ENCODE measurements around the gene HYDIN. TPM values are rescaled to one million over a fixed set of nuclear protein-coding genes. Genes with fewer than 3 reads are reported as not detected.

HYDIN gene
- total and polyA plus RNA-seq, 4 donors, result 14.6 to 29.6 (median 16.2) TPM

DNA sequence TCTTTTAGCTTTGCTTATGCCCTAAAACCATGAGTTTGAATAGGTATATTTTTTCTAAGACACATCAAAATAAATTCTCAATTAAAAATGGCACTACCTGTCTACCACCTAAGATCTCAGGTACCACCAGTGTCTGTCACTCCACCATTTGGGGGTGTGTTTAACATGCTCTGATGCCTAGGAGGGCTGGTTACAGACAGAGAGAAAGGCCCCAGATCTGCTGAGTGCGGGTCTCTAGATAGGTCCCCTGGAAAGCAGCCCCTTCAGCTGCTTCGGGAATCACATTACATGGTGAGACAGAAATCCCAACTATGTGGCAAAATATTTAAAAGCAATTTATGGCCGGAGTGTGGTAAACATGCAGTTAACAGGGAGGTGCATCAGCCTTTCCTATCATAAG lies 428.9 kb downstream of the HYDIN start:
- Histone ChIP-seq H3K36me3 (ENCODE audit: control insufficient read depth, insufficient read depth, low read length) (no peaks in the 10 kb centered on the region), H3K9me3 (ENCODE audit: control insufficient read depth, insufficient read depth, low read length) (no peaks in the 10 kb centered on the region), H3K4me3 (ENCODE audit: low read depth, low read length) (no peak overlapping the region), H3K27ac (ENCODE audit: low read depth, low read length) (no peak overlapping the region), H3K4me1 (ENCODE audit: control insufficient read depth, insufficient read depth, low read length) (peaks cover 6% of the 10 kb centered on the region), H3K27me3 (ENCODE audit: control insufficient read depth, insufficient read depth, low read length) (no peaks in the 10 kb centered on the region)
- WGBS (ENCODE audit: insufficient coverage), result 100% methylated on average over 3 of the region's 3 CpGs
- peak in 1 of 6 donors; percentile 2 for DNase-seq (ENCODE audit: low read depth in 4 of 6, low spot score in 6 of 6)

DNA sequence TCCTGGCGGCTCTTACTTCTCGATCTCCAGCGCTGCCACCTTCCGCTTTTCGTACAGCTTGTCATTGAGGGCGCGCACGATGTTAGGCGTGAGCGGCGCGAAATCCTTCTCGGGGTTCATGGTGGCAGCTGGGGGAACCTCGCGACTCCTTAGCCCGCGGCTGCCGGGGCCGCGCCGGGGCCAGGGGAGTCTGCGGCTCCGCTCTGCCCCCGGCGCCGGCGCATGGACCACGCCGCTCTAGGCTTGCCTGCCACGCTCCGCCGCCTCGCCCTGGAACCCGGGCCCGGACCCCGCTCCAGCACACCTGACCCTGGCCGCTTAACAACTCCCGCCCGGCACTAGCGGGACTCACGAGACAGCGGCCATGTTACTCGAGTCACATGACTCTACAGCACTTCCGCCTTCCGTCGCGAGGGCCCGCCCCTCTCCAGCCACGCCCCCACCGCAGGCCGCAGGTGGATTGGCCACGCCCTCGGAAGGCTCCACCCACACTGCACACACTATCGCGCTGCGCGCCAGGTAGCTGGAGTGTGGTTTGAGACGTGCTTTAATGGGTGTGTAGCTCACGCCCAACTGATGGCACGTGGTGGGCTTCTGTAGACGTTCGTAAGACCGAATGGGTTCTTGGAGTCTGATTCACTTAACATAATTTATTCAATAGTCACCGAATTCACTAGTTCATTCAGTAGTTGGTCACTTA lies 429.6 kb downstream of the HYDIN start, which contains the start of gene VAC14:
Gene VAC14 (minus strand): TSS at position 378 of the 700 bp plus-strand sequence. CDS start 258 bp downstream, at position 120.
- Histone ChIP-seq H3K27me3 (ENCODE audit: control insufficient read depth, insufficient read depth, low read length) (no peaks in the 10 kb centered on the region), H3K4me1 (ENCODE audit: control insufficient read depth, insufficient read depth, low read length) (peaks cover 6% of the 10 kb centered on the region), H3K27ac (ENCODE audit: low read depth, low read length) (no peak within 1 kb of the TSS), H3K9me3 (ENCODE audit: control insufficient read depth, insufficient read depth, low read length) (no peaks in the 10 kb centered on the region), H3K4me3 (ENCODE audit: low read depth, low read length) (peak within 1 kb of the TSS; percentile 82), H3K36me3 (ENCODE audit: control insufficient read depth, insufficient read depth, low read length) (no peaks in the 10 kb centered on the region)
- peak; percentile 74 to 98 (median 80) for DNase-seq (ENCODE audit: low read depth in 4 of 6, low spot score in 6 of 6)
- 0% methylated on average over 52 of the region's 64 CpGs for WGBS (ENCODE audit: insufficient coverage)

DNA sequence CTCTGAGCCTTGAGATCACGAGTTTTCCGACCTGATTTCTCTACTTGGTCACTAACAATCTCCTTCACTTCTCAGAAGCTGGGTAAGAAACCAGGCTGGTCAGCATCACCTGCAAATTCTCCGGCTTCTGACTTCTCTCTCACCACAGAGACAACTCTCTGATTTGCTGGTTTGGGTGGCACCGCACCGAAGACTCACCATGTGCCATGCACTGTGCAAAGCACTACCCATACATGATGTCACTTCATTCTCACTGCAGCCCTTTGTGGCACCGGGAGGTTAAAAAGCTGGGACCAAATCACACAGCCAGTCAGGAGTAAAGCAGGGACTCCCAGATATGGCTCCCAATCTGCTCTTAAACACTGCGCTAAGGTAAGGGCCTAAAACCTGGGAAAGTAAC lies 430.2 kb downstream of the HYDIN start:
- no peaks in the 10 kb centered on the region for H3K9me3 ChIP-seq (ENCODE audit: control insufficient read depth, insufficient read depth, low read length)
- H3K4me1 ChIP-seq (ENCODE audit: control insufficient read depth, insufficient read depth, low read length), result peaks cover 6% of the 10 kb centered on the region
- peak overlapping the region; percentile 82 for H3K4me3 ChIP-seq (ENCODE audit: low read depth, low read length)
- DNase-seq (ENCODE audit: low read depth in 4 of 6, low spot score in 6 of 6), result no peak
- 18% methylated on average over 7 of the region's 7 CpGs for WGBS (ENCODE audit: insufficient coverage)
- peaks cover 4% of the 10 kb centered on the region for H3K36me3 ChIP-seq (ENCODE audit: control insufficient read depth, insufficient read depth, low read length)
- H3K27ac ChIP-seq (ENCODE audit: low read depth, low read length), result no peak overlapping the region
- H3K27me3 ChIP-seq (ENCODE audit: control insufficient read depth, insufficient read depth, low read length), result no peaks in the 10 kb centered on the region

DNA sequence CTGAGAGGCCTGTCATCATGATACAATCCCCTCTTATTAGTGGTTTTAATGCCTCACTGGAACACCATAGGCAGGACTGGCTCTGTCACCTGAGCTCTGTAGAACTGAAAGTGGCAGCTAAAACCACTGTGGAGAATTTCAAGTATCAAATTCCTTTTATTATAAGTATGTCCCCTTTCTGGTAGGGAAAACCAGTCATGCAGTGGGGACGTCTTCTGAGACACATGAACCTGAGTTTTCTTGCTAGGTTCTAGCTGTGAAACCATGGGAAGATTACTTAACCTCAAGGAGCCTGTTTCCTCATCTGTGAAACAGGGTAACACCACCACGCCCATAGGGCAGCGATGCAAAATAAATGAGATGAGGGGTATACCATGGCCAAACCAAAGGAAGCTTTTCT lies 434.2 kb downstream of the HYDIN start:
- Histone ChIP-seq H3K27ac (ENCODE audit: low read depth, low read length) (no peak overlapping the region), H3K4me3 (ENCODE audit: low read depth, low read length) (no peak overlapping the region), H3K9me3 (ENCODE audit: control insufficient read depth, insufficient read depth, low read length) (no peaks in the 10 kb centered on the region), H3K27me3 (ENCODE audit: control insufficient read depth, insufficient read depth, low read length) (no peaks in the 10 kb centered on the region), H3K36me3 (ENCODE audit: control insufficient read depth, insufficient read depth, low read length) (peaks cover 4% of the 10 kb centered on the region), H3K4me1 (ENCODE audit: control insufficient read depth, insufficient read depth, low read length) (peaks cover 6% of the 10 kb centered on the region)
- DNase-seq (ENCODE audit: low read depth in 4 of 6, low spot score in 6 of 6), result no peak
- no CpG with 5 or more reads among the region's 3 CpGs for WGBS (ENCODE audit: insufficient coverage)

DNA sequence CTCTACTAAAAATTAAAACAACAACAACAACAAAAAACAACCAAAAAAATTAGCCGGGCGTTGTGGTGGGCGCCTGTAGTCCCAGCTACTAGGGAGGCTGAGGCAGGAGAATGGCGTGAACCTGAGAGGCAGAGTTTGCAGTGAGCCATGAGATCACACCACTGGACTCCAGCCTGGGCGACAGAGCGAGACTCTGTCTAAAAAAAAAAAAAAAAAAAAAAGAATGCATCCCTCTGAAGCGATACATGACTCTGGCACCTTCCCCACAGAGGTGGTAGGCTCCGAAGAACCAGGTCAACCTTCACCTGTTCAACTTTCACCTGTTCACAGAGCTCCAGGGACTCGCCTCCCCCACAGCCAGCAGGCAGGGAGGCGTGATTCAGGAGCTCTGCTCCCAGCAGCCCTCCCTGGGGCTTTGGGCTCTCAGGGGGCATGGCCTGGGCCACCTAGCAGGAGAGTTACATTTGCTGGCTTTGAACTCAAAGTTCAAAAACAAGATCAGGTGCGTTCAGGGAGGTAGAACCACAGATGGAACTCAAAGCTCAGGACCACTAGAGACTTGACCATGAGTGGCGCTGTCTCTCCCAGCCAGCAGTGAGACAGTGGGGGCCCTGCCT lies 435.1 kb downstream of the HYDIN start:
- Histone ChIP-seq H3K36me3 (ENCODE audit: control insufficient read depth, insufficient read depth, low read length) (peaks cover 4% of the 10 kb centered on the region), H3K9me3 (ENCODE audit: control insufficient read depth, insufficient read depth, low read length) (no peaks in the 10 kb centered on the region), H3K27me3 (ENCODE audit: control insufficient read depth, insufficient read depth, low read length) (no peaks in the 10 kb centered on the region), H3K4me3 (ENCODE audit: low read depth, low read length) (no peak overlapping the region), H3K27ac (ENCODE audit: low read depth, low read length) (no peak overlapping the region), H3K4me1 (ENCODE audit: control insufficient read depth, insufficient read depth, low read length) (peaks cover 3% of the 10 kb centered on the region)
- no peak for DNase-seq (ENCODE audit: low read depth in 4 of 6, low spot score in 6 of 6)
- WGBS (ENCODE audit: insufficient coverage), result 94% methylated on average over 9 of the region's 12 CpGs

DNA sequence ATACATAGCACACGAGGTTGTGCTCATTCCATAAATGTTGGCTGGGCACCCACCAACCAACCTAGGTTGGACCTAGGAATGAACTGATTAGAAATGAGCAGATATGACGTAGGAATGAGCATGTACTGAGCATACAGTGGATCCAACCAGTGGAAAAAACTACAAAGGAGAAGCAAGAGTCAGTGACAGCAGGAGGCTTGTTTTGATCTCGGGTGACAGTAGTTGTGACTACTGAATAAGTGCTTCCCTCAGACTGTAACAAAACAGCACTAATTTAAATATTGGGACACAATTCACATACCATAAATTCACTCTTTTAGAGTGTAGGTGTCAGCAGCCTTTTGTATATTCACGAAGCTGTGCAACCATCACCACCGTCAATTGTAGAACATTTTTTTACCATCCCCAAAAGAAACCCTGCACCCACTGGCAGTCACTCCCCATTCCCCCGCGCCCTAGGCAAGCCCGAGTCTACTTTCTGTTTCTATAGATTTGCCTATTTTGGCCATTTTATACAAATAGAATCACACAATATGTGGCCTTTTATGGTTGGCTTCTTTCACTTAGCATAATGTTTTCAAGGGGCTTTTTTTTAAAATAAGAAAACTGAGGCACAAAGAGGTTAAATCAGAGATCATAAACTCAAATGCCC lies 436.5 kb downstream of the HYDIN start:
- H3K27me3 ChIP-seq (ENCODE audit: control insufficient read depth, insufficient read depth, low read length), result no peaks in the 10 kb centered on the region
- H3K36me3 ChIP-seq (ENCODE audit: control insufficient read depth, insufficient read depth, low read length), result peaks cover 8% of the 10 kb centered on the region
- no peak overlapping the region for H3K27ac ChIP-seq (ENCODE audit: low read depth, low read length)
- no peaks in the 10 kb centered on the region for H3K4me1 ChIP-seq (ENCODE audit: control insufficient read depth, insufficient read depth, low read length)
- H3K9me3 ChIP-seq (ENCODE audit: control insufficient read depth, insufficient read depth, low read length), result no peaks in the 10 kb centered on the region
- no peak for DNase-seq (ENCODE audit: low read depth in 4 of 6, low spot score in 6 of 6)
- H3K4me3 ChIP-seq (ENCODE audit: low read depth, low read length), result no peak overlapping the region
- WGBS (ENCODE audit: insufficient coverage), result 67% methylated on average over 1 of the region's 8 CpGs

DNA sequence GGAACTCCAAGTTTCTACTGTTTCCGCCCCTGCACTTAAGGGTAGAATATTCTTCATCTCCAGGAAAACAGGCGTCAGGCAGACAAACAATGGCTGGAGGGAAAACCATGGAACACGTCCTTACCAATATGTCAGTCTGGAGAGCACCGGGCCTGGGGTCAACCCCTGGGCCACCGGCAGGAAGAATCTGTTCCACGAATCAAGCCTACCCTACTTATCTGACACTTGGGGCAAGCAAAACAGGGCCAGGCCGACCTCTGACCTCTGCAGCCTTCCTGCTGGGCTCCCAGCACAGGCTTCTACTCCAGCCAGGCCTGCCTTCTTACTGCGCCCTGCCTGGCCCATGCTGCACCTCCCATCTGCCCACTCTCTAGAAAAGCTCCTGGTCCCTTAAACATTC lies 439.7 kb downstream of the HYDIN start:
- Histone ChIP-seq H3K9me3 (ENCODE audit: control insufficient read depth, insufficient read depth, low read length) (no peaks in the 10 kb centered on the region), H3K36me3 (ENCODE audit: control insufficient read depth, insufficient read depth, low read length) (peaks cover 25% of the 10 kb centered on the region), H3K27ac (ENCODE audit: low read depth, low read length) (no peak overlapping the region), H3K4me1 (ENCODE audit: control insufficient read depth, insufficient read depth, low read length) (peaks cover 5% of the 10 kb centered on the region), H3K27me3 (ENCODE audit: control insufficient read depth, insufficient read depth, low read length) (no peaks in the 10 kb centered on the region), H3K4me3 (ENCODE audit: low read depth, low read length) (no peak overlapping the region)
- no peak for DNase-seq (ENCODE audit: low read depth in 4 of 6, low spot score in 6 of 6)
- WGBS (ENCODE audit: insufficient coverage), result 63% methylated on average over 8 of the region's 8 CpGs

DNA sequence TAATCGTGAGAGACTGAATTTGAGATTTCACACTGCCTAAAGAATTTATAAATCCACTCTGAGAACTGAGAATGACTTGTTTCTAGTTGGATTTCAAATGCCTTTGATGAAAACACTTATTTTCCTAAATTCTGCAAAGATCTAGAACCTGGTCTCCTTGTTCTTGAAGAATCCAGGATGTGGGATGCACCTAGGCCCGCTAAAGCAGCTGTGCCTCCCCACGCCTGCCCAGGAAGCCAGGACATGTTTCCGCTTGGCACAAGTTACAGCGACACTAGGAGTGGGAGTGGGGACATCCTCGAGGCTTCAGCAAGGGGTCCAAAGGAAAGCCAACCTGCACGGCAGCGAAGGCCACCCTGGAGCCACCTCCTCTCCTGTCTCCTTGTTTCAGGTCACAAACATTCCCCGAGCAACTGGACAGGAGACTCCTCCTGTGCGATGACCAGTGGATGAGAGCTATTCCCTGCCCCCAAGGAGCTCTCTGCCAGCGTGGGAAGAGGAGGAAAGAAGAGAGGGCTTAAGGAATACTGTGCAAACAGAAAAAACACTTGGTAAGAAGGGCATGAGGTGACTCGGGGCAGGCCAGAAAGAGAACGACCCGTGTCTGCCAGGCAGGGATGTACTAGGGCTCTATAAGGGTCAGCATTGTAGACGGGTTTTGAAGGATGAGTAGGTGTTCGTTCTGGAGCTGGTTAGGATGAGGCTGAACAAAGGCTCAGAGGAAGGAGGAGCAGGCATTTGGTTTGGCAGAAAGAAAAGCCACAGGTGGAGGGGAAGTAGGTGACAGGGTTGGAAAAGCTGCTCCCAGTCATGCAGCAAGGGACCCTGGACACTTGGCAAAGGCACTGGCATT lies 440.7 kb downstream of the HYDIN start:
- H3K36me3 ChIP-seq (ENCODE audit: control insufficient read depth, insufficient read depth, low read length), result peaks cover 31% of the 10 kb centered on the region
- WGBS (ENCODE audit: insufficient coverage), result 89% methylated on average over 11 of the region's 16 CpGs
- DNase-seq (ENCODE audit: low read depth in 4 of 6, low spot score in 6 of 6), result no peak
- H3K9me3 ChIP-seq (ENCODE audit: control insufficient read depth, insufficient read depth, low read length), result no peaks in the 10 kb centered on the region
- no peaks in the 10 kb centered on the region for H3K27me3 ChIP-seq (ENCODE audit: control insufficient read depth, insufficient read depth, low read length)
- H3K27ac ChIP-seq (ENCODE audit: low read depth, low read length), result no peak overlapping the region
- peaks cover 5% of the 10 kb centered on the region for H3K4me1 ChIP-seq (ENCODE audit: control insufficient read depth, insufficient read depth, low read length)
- H3K4me3 ChIP-seq (ENCODE audit: low read depth, low read length), result no peak overlapping the region
